Measurements from ENCODE around the gene ATXN7L3. TPM values are rescaled to one million over a fixed set of nuclear protein-coding genes. Genes with fewer than 3 reads are reported as not detected.

Gene ATXN7L3
- total RNA-seq, 1 experiment from 2014 or later = 36.9 TPM

DNA sequence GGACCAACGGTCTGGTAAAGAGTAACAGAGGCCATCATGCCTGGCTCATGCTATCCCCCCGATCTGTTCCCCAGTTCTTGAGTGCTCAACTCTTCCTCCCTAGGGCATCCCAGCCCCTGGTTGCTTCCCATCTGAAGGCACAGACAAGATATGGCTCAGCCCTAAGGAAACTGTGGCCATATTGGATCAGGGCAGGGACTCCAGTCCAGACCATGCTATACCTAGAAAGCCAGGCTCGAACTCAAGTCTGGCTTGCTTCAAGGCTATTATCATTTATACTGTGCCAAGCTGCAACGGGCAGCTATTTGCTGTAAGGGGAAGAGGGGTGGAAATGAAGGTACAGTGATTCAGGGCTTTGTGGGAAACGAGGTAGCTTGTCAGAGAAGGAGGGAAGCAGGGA, 17.0 kb upstream of the ATXN7L3 start:
- Histone ChIP-seq H3K4me1 (ENCODE audit: insufficient read depth, low read length, poor library complexity, severe bottlenecking) (peaks cover 9% of the 10 kb centered on the region), H3K27ac (ENCODE audit: low read depth, low read length, poor library complexity, severe bottlenecking) (no peak overlapping the region), H3K4me3 (ENCODE audit: low read depth, low read length, poor library complexity, severe bottlenecking) (peak overlapping the region; percentile 72), H3K9me3 (ENCODE audit: low read depth, low read length, poor library complexity, severe bottlenecking) (no peaks in the 10 kb centered on the region), H3K36me3 (ENCODE audit: insufficient read depth, low read length, poor library complexity, severe bottlenecking) (peaks cover 30% of the 10 kb centered on the region), H3K27me3 (replicated peaks; ENCODE audit: insufficient read depth, low read depth, low read length, poor library complexity) (no peaks in the 10 kb centered on the region)
- ChIA-PET POLR2A (ENCODE audit: low non-redundant PET) (no interaction called here), CTCF (no interaction called here)
- DNase-seq (ENCODE audit: low spot score) = no peak
- intact Hi-C loops (cut with micrococcal nuclease; ENCODE audit: unreplicated experiment) = no loop called here
- TF ChIP-seq, protein P1, sequence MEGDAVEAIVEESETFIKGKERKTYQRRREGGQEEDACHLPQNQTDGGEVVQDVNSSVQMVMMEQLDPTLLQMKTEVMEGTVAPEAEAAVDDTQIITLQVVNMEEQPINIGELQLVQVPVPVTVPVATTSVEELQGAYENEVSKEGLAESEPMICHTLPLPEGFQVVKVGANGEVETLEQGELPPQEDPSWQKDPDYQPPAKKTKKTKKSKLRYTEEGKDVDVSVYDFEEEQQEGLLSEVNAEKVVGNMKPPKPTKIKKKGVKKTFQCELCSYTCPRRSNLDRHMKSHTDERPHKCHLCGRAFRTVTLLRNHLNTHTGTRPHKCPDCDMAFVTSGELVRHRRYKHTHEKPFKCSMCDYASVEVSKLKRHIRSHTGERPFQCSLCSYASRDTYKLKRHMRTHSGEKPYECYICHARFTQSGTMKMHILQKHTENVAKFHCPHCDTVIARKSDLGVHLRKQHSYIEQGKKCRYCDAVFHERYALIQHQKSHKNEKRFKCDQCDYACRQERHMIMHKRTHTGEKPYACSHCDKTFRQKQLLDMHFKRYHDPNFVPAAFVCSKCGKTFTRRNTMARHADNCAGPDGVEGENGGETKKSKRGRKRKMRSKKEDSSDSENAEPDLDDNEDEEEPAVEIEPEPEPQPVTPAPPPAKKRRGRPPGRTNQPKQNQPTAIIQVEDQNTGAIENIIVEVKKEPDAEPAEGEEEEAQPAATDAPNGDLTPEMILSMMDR (conservative IDR thresholded peaks at IDR 0.05; ENCODE audit: low read depth, low read length) = no peak
- TF ChIP-seq EZH2 (IDR thresholded peaks at IDR 0.05; ENCODE audit: borderline replicate concordance, low read depth, low read length, poor library complexity, severe bottlenecking) = no peak
- BruUV-seq (replicated peaks) = no TSS peak

DNA sequence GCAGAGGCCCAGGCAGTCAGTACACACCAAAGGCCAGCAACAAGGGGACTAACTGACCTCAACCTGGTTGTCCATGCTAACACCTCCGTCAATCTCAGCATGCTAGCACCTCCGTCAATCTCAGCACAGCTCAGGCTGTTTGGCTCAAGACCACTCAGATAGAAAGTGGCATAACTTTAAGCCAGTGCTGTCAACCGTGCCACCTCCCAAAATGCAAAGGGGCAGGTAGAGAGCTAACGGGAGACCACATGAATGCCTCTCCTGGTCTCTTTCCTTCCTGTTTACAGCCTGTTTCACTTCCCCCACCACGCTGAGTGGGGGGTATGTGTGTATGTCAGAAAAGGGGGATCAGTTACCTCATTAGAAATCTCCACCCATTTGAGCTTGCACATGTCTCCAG, 16.5 kb upstream of the ATXN7L3 start:
- Histone ChIP-seq H3K27me3 (replicated peaks; ENCODE audit: insufficient read depth, low read depth, low read length, poor library complexity) (no peaks in the 10 kb centered on the region), H3K9me3 (ENCODE audit: low read depth, low read length, poor library complexity, severe bottlenecking) (no peaks in the 10 kb centered on the region), H3K36me3 (ENCODE audit: insufficient read depth, low read length, poor library complexity, severe bottlenecking) (peaks cover 30% of the 10 kb centered on the region), H3K4me3 (ENCODE audit: low read depth, low read length, poor library complexity, severe bottlenecking) (no peak overlapping the region), H3K27ac (ENCODE audit: low read depth, low read length, poor library complexity, severe bottlenecking) (no peak overlapping the region), H3K4me1 (ENCODE audit: insufficient read depth, low read length, poor library complexity, severe bottlenecking) (peaks cover 9% of the 10 kb centered on the region)
- POLR2A ChIA-PET (ENCODE audit: low non-redundant PET) = no interaction called here
- DNase-seq (ENCODE audit: low spot score) = no peak
- CTCF ChIA-PET = no interaction called here
- intact Hi-C loops (cut with micrococcal nuclease; ENCODE audit: unreplicated experiment) = no loop called here
- BruUV-seq (replicated peaks) = no TSS peak
- no peak for TF ChIP-seq EZH2 (IDR thresholded peaks at IDR 0.05; ENCODE audit: borderline replicate concordance, low read depth, low read length, poor library complexity, severe bottlenecking)
- TF ChIP-seq, protein P1 (conservative IDR thresholded peaks at IDR 0.05; ENCODE audit: low read depth, low read length) = no peak

DNA sequence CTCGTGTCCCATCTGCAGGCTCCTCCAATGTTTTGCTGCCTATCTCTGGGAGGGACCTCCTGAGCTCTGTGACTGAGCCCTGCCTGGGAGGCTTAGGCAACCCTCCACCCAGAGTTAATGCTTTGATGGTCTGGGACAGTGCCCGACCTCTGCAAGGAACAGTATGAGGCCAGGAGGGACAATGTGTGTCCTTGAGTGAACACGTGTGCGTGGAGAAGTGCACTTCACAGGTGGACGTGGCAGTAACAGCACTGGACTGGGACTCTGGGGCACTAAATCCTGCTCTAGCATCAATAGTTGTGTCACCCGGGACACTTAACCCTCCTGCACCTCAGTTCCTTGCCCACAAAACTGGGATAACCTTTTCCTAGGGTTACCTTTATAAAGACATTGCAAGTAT, 15.2 kb upstream of the ATXN7L3 start:
- CTCF ChIA-PET = no interaction called here
- intact Hi-C loops (cut with micrococcal nuclease; ENCODE audit: unreplicated experiment) = loop anchor here (5.0 kb wide), 1 partner anchor 132 kb away; the partner anchor contains the start of gene GRN
- BruUV-seq (replicated peaks) = no TSS peak

More for the DNA sequence above, 15.2 kb upstream of the ATXN7L3 start:
- Histone ChIP-seq H3K4me1 (ENCODE audit: insufficient read depth, low read length, poor library complexity, severe bottlenecking) (peaks cover 9% of the 10 kb centered on the region), H3K4me3 (ENCODE audit: low read depth, low read length, poor library complexity, severe bottlenecking) (no peak overlapping the region), H3K9me3 (ENCODE audit: low read depth, low read length, poor library complexity, severe bottlenecking) (no peaks in the 10 kb centered on the region), H3K27me3 (replicated peaks; ENCODE audit: insufficient read depth, low read depth, low read length, poor library complexity) (no peaks in the 10 kb centered on the region), H3K36me3 (ENCODE audit: insufficient read depth, low read length, poor library complexity, severe bottlenecking) (peaks cover 40% of the 10 kb centered on the region), H3K27ac (ENCODE audit: low read depth, low read length, poor library complexity, severe bottlenecking) (no peak overlapping the region)
- DNase-seq (ENCODE audit: low spot score) = no peak
- POLR2A ChIA-PET (ENCODE audit: low non-redundant PET) = no interaction called here
- TF ChIP-seq EZH2 (IDR thresholded peaks at IDR 0.05; ENCODE audit: borderline replicate concordance, low read depth, low read length, poor library complexity, severe bottlenecking) = no peak
- TF ChIP-seq, protein P1 (conservative IDR thresholded peaks at IDR 0.05; ENCODE audit: low read depth, low read length) = no peak
